HG02763 (cell line): ENCODE data around the gene SCAI.
"Not testable (repeated sequence)": the region's sequence is repeated elsewhere in the genome, so short reads cannot be mapped to it uniquely, and the experiment has no call there.

Experiments
- ATAC-seq: cut with Tn5 transposase; IDR thresholded peaks from one replicate; pipeline ENCODE4 v1.9.1; 2021; ENCODE audit warnings: mild to moderate bottlenecking, moderate library complexity; ENCODE audit not compliant: unreplicated experiment

The SCAI gene

GRCh38 chr9:125150349-125151245 is 7.3 kb upstream of the SCAI start:
- no peak for ATAC-seq

- no peak for ATAC-seq
Observed at GRCh38 chr9:125147401-125147951, 4.1 kb upstream of the SCAI start.

GRCh38 chr9:125146247-125146646 is 2.9 kb upstream of the SCAI start:
- no peak for ATAC-seq

GRCh38 chr9:125145425-125145824 is 2.1 kb upstream of the SCAI start:
- ATAC-seq, result no peak

GRCh38 chr9:125142560-125143376 is 560 bp downstream of the SCAI start:
- peak; percentile 3 for ATAC-seq

GRCh38 chr9:125141751-125142150 is 1.6 kb downstream of the SCAI start:
- no peak for ATAC-seq

- ATAC-seq, result no peak
Observed at GRCh38 chr9:125141251-125141650, 2.1 kb downstream of the SCAI start.

- ATAC-seq, result no peak
Observed at GRCh38 chr9:125140576-125140975, 2.8 kb downstream of the SCAI start.

- ATAC-seq, result no peak
Observed at GRCh38 chr9:125137200-125137599, 6.1 kb downstream of the SCAI start.

GRCh38 chr9:125134976-125135375 is 8.4 kb downstream of the SCAI start:
- ATAC-seq, result no peak

- ATAC-seq, result no peak
Observed at GRCh38 chr9:125133403-125134329, 9.7 kb downstream of the SCAI start.

- ATAC-seq, result no peak
Observed at GRCh38 chr9:125131778-125132177, 11.6 kb downstream of the SCAI start.

- peak; percentile 82 for ATAC-seq
Observed at GRCh38 chr9:125126019-125126746, 17.1 kb downstream of the SCAI start.

- no peak for ATAC-seq
Observed at GRCh38 chr9:125125523-125125922, 17.8 kb downstream of the SCAI start.

GRCh38 chr9:125121146-125121545 is 22.2 kb downstream of the SCAI start:
- ATAC-seq, result no peak

GRCh38 chr9:125119643-125120286 is 23.6 kb downstream of the SCAI start:
- ATAC-seq, result no peak

GRCh38 chr9:125118696-125119095 is 24.6 kb downstream of the SCAI start:
- ATAC-seq, result not testable (repeated sequence)

GRCh38 chr9:125114503-125114902 is 28.8 kb downstream of the SCAI start:
- ATAC-seq, result not testable (repeated sequence)

- no peak for ATAC-seq
Observed at GRCh38 chr9:125110464-125110863, 32.9 kb downstream of the SCAI start.
